DND-41 (cell line): ENCODE results near the gene SHISA7.
A peak's percentile ranks its signal among the peaks of the same experiment; 100 is the strongest.

Experiments used
- ATAC-seq: fragments of 200-7000 bp; cut with Tn5 transposase; 3 replicates; pipeline ENCODE4 v1.9.1; 2021; ENCODE audit warnings: low read depth; ENCODE audit not compliant: insufficient read depth
- DNase-seq: peaks from one replicate; pipeline ENCODE4 v3.0.0-alpha.2; 2020
- H2AFZ ChIP-seq: 2 replicates; pipeline ENCODE4 v1.6.0; 2012; ENCODE audit warnings: low read depth, low read length
- H3K27ac ChIP-seq: 2 replicates; pipeline ENCODE4 v1.5.1; 2012; ENCODE audit warnings: low read length, inconsistent platforms
- H3K27me3 ChIP-seq: fragments of 200-600 bp; sonication (generic); 2 replicates; pipeline ENCODE4 v1.6.0; 2012; ENCODE audit warnings: low read length, mild to moderate bottlenecking, inconsistent platforms; ENCODE audit not compliant: insufficient read depth, poor library complexity
- H3K36me3 ChIP-seq: 2 replicates; pipeline ENCODE4 v1.5.1; 2012; ENCODE audit warnings: low read length, inconsistent platforms; ENCODE audit not compliant: insufficient read depth
- H3K4me1 ChIP-seq: 2 replicates; pipeline ENCODE4 v1.5.1; 2012; ENCODE audit warnings: mild to moderate bottlenecking, low read length; ENCODE audit not compliant: insufficient read depth
- H3K4me2 ChIP-seq: 2 replicates; pipeline ENCODE4 v1.6.0; 2012; ENCODE audit warnings: mild to moderate bottlenecking, moderate library complexity, low read length, inconsistent platforms; ENCODE audit not compliant: insufficient read depth
- H3K4me3 ChIP-seq, 2 experiments: fragments of 200-600 bp in 1 of 2; shearing (Covaris generic) in 1 of 2; 2 replicates each; pipeline ENCODE4 v1.5.1; 2012 to 2016; ENCODE audit warnings: inconsistent platforms in 2 of 2, low read length in 2 of 2, mild to moderate bottlenecking in 2 of 2, low read depth in 1 of 2, moderate library complexity in 1 of 2
- H3K79me2 ChIP-seq: 2 replicates; pipeline ENCODE4 v1.6.0; 2012; ENCODE audit warnings: low read length, inconsistent platforms; ENCODE audit not compliant: insufficient read depth
- H3K9ac ChIP-seq: 2 replicates; pipeline ENCODE4 v1.6.0; 2012; ENCODE audit warnings: low read depth, mild to moderate bottlenecking, inconsistent platforms, low read length, moderate library complexity
- H3K9me3 ChIP-seq: 2 replicates; pipeline ENCODE4 v1.5.1; 2012; ENCODE audit warnings: low read length, moderate library complexity, mild to moderate bottlenecking, inconsistent platforms; ENCODE audit not compliant: insufficient read depth, severe bottlenecking
- H4K20me1 ChIP-seq: 2 replicates; pipeline ENCODE4 v1.6.0; 2012; ENCODE audit warnings: low read length; ENCODE audit not compliant: insufficient read depth
- EZH2 ChIP-seq: IDR thresholded peaks from 3 replicates; pipeline ENCODE4 v1.6.1; 2012; ENCODE audit warnings: borderline replicate concordance, low read depth, mild to moderate bottlenecking, moderate library complexity, low read length, inconsistent platforms; ENCODE audit not compliant: severe bottlenecking
- TF ChIP-seq, protein P1 (sequence below): IDR thresholded peaks from 2 replicates; pipeline ENCODE4 v1.5.1; 2012; ENCODE audit warnings: borderline replicate concordance, low read length, moderate library complexity, mild to moderate bottlenecking; ENCODE audit not compliant: poor library complexity, severe bottlenecking; ENCODE audit errors: extremely low read depth

The SHISA7 gene

DNA sequence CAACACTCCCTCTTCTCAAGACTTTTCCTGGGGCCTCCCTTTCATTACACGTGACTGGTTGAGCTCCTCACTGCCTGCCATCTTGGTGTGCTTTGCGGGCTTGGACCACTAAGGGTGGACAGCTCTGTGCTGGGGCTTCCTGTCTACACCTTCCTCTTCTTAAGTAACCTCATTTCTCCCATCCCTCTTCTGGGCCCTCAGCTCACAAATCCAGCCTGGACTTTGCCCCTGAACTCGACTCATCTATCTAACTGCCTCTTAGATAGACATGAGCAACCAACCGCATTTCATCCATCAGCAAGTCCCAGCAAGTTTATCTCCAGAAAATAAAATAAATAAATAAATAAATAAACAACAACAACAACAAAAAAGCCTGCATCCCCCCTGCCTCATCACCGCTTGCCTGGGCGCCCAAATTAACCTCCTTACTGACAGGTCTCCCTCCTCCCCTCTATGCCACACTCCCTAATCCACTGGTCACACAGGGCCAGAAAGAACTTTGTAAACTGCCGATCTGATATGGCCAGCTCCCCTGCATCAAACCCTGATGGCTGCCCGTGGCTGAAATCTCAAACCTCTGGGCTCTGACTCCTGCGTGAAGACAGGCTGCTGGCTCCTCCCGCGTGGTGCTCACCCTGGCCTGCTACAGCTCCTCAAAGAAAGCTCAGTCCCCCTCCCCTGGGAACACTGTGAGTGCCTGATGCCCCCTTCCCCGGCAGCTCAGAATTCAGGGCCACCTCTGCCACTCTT, 10.6 kb upstream of the SHISA7 start:
- H3K4me2 ChIP-seq = peak overlapping the region; percentile 85; the same call in 1 of the 2 replicates
- ATAC-seq = no peak

DNA sequence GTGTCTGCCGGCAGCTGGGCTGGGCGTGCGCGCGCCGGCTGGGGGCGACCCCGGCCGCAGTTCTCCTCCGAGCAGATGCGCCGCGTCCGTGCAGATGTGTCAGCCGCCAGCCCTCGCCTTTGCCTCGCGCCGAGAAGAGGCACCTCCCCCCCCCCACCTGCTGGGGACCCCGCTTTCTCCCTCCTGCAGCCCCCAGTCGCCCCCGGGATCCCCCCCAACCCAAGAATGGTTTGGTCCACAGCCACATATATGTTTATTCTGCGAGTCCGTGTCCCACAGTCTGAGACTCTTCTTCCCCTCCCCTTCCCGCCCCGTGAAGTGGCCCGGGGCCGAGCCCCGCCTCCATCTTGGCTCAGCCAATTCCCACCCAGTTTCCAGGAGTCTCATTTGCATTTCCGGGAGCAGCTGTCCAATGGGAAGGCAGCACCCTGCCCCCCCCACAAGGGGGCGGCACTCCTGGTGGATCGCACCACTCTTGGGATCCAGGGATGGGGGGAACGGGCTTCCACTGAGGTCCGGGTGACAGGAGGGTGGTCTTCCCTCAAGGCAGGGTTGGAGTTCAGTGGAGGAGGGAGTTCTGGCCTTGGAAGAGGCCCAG, 9.7 kb upstream of the SHISA7 start:
- peak overlapping the region; percentile 49; the same call in 1 of the 2 replicates for H3K9ac ChIP-seq
- no peak for TF ChIP-seq EZH2
- TF ChIP-seq, protein P1, sequence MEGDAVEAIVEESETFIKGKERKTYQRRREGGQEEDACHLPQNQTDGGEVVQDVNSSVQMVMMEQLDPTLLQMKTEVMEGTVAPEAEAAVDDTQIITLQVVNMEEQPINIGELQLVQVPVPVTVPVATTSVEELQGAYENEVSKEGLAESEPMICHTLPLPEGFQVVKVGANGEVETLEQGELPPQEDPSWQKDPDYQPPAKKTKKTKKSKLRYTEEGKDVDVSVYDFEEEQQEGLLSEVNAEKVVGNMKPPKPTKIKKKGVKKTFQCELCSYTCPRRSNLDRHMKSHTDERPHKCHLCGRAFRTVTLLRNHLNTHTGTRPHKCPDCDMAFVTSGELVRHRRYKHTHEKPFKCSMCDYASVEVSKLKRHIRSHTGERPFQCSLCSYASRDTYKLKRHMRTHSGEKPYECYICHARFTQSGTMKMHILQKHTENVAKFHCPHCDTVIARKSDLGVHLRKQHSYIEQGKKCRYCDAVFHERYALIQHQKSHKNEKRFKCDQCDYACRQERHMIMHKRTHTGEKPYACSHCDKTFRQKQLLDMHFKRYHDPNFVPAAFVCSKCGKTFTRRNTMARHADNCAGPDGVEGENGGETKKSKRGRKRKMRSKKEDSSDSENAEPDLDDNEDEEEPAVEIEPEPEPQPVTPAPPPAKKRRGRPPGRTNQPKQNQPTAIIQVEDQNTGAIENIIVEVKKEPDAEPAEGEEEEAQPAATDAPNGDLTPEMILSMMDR = peak; percentile 3
- H4K20me1 ChIP-seq = peaks cover 11% of the 10 kb centered on the region
- peaks cover 4% of the 10 kb centered on the region; the same call in 1 of the 2 replicates for H3K79me2 ChIP-seq
- peaks cover 19% of the 10 kb centered on the region for H3K27me3 ChIP-seq
- H3K4me3 ChIP-seq = peak overlapping the region in 1 of 2 experiments; percentile 54; a peak in 2 of 4 replicates
- H3K4me2 ChIP-seq = peak overlapping the region; percentile 85
- peaks cover 16% of the 10 kb centered on the region for H3K4me1 ChIP-seq
- peak; percentile 95 for DNase-seq
- ATAC-seq = peak; percentile 94
- peaks cover 12% of the 10 kb centered on the region; the same call in 1 of the 2 replicates for H3K36me3 ChIP-seq
- H2AFZ ChIP-seq = peak overlapping the region; percentile 20; the same call in 1 of the 2 replicates
- no peak overlapping the region for H3K27ac ChIP-seq
- H3K9me3 ChIP-seq = no peaks in the 10 kb centered on the region

More for the DNA sequence above, 10.6 kb upstream of the SHISA7 start:
- peaks cover 12% of the 10 kb centered on the region; the same call in 1 of the 2 replicates for H3K36me3 ChIP-seq
- peaks cover 12% of the 10 kb centered on the region for H4K20me1 ChIP-seq
- H3K4me3 ChIP-seq = no peak overlapping the region
- no peaks in the 10 kb centered on the region for H3K9me3 ChIP-seq
- DNase-seq = no peak
- H3K27ac ChIP-seq = no peak overlapping the region
- H3K27me3 ChIP-seq = peaks cover 19% of the 10 kb centered on the region
- H2AFZ ChIP-seq = no peak overlapping the region
- peaks cover 9% of the 10 kb centered on the region; the same call in 1 of the 2 replicates for H3K79me2 ChIP-seq
- no peak for TF ChIP-seq EZH2
- TF ChIP-seq, protein P1 = no peak
- H3K4me1 ChIP-seq = peaks cover 16% of the 10 kb centered on the region
- no peak overlapping the region for H3K9ac ChIP-seq

DNA sequence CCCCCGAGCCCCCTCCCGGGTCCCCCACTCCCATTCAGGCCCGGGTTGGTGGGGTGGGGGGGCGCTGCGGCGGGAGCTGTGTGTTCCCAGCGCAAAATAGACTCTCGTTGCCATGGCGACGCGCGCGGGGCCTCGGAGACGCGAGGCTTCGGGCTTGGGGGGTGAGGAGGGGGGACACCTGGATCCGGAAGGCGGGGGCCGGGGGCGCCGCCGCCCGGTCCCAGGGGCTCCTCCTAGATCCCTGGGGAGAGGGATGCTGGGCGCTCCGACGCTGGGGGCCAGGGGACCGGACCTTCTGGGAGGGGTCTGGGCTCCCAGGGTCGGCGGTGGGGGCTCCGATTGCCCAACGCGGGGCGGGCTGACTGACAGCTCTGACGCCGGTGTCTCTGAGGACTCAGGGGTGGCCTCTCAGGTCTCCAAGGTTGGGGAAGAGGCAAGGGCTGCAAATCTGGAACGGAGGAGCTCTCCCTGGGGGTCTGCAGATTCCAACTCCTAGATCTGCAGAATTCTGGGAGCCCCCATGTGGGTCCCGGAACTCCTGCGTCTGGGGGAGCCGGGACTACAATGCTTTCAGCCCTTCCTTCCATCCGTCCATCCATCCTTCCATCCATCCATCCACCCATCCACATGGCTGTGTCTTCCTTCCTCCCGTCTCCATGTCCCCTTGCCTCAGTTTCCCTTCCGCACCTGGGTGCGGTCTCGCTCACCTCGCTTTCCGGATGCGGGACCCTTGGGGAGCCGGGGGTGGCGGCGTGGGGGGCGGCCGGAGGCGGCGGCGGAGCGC, 9.1 kb upstream of the SHISA7 start:
- Histone ChIP-seq H3K27ac (no peak overlapping the region), H3K9me3 (no peaks in the 10 kb centered on the region), H3K36me3 (peaks cover 12% of the 10 kb centered on the region; the same call in 1 of the 2 replicates), H3K79me2 (peaks cover 4% of the 10 kb centered on the region; the same call in 1 of the 2 replicates), H3K9ac (peak overlapping the region; percentile 49; the same call in 1 of the 2 replicates), H4K20me1 (peaks cover 13% of the 10 kb centered on the region), H3K4me2 (peak overlapping the region; percentile 85), H3K4me1 (peaks cover 16% of the 10 kb centered on the region), H2AFZ (peak overlapping the region; percentile 20; the same call in 1 of the 2 replicates), H3K27me3 (peaks cover 19% of the 10 kb centered on the region), H3K4me3 (peak overlapping the region; percentile 13 to 54; a peak in 3 of 4 replicates)
- ATAC-seq (no peak), DNase-seq (peak; percentile 51)
- TF ChIP-seq, protein P1 = no peak
- no peak for TF ChIP-seq EZH2
